Stomach smooth muscle (tissue), 2 donors: ENCODE data around the gene STX8.

Experiments
- H3K27ac ChIP-seq: one replicate; pipeline ENCODE4 v1.7.0; 2013; ENCODE audit warnings: mild to moderate bottlenecking, low read length, inconsistent platforms
- H3K27me3 ChIP-seq, 2 donors: one replicate each; pipeline ENCODE4 v1.7.0; 2013; ENCODE audit warnings: low read length in 2 of 2; ENCODE audit not compliant: insufficient read depth in 2 of 2, control insufficient read depth in 1 of 2
- H3K36me3 ChIP-seq, 2 donors: one replicate each; pipeline ENCODE4 v1.7.0; 2013; ENCODE audit warnings: low read length in 2 of 2; ENCODE audit not compliant: control insufficient read depth in 2 of 2, insufficient read depth in 2 of 2
- H3K4me1 ChIP-seq: one replicate; pipeline ENCODE4 v1.7.0; 2013; ENCODE audit warnings: low read length; ENCODE audit not compliant: control insufficient read depth, insufficient read depth
- H3K4me3 ChIP-seq, 2 donors: one replicate each; pipeline ENCODE4 v1.7.0; 2013; ENCODE audit warnings: low read length in 2 of 2
- H3K9ac ChIP-seq, 2 donors: one replicate each; pipeline ENCODE4 v1.7.0; 2013; ENCODE audit warnings: low read length in 2 of 2, mild to moderate bottlenecking in 1 of 2
- H3K9me3 ChIP-seq, 2 donors: one replicate each; pipeline ENCODE4 v1.7.0; 2013; ENCODE audit warnings: low read length in 2 of 2; ENCODE audit not compliant: control insufficient read depth in 2 of 2
- donor health status: healthy.
- donor health status: Pancreatic carcinoma.

The STX8 gene

DNA sequence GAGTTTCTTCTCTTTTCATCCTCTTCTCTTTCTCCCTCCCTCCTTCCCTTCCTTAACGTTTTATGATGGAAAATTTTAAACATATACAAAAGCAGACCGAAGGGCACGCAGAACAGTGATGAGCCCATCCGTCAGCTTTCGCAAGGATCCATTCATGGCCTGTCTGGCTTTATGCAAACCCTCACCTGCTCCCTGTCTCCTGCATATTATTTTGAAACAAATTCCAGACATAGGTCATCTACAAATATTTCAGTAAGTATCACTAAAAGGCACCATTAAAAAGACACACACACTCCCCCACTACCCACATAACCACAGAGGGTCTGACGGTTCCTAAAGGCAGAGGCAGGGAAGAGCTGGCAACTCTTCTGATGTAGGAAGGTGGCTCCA is 319.3 kb downstream of the STX8 start:
- Histone ChIP-seq H3K9me3 (no peaks in the 10 kb centered on the region), H3K4me3 (no peak overlapping the region), H3K4me1 (peaks cover 6% of the 10 kb centered on the region), H3K27me3 (no peaks in the 10 kb centered on the region), H3K9ac (no peak overlapping the region), H3K27ac (no peak overlapping the region), H3K36me3 (no peaks in the 10 kb centered on the region)

DNA sequence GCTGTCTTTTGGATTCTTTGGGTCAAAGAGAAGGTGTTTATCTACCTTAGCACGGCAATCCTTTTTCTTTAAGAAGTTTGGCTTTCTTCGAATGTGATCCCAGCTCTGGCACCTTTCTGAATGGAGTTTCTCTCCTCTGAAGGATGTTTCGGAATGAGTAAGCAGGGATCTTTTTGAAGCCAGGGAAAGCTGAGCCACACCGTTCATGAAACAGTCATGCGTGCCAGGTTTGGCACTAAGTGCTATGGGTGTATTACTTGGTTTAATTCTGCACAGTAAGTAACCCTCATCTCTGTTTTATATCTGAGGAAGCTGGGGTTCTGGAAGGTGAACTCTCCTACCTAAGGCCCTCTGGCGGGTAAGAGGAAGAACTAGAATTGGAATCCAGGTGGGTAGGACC is 319.8 kb downstream of the STX8 start:
- Histone ChIP-seq H3K9me3 (no peaks in the 10 kb centered on the region), H3K4me3 (no peak overlapping the region), H3K9ac (no peak overlapping the region), H3K27ac (no peak overlapping the region), H3K4me1 (peaks cover 6% of the 10 kb centered on the region), H3K36me3 (no peaks in the 10 kb centered on the region), H3K27me3 (no peaks in the 10 kb centered on the region)

- Histone ChIP-seq H3K36me3 (no peaks in the 10 kb centered on the region), H3K4me1 (peaks cover 6% of the 10 kb centered on the region), H3K9ac (no peak overlapping the region), H3K27me3 (no peaks in the 10 kb centered on the region), H3K9me3 (no peaks in the 10 kb centered on the region), H3K4me3 (no peak overlapping the region), H3K27ac (no peak overlapping the region)
Measured at GRCh38 chr17:9254841-9255240, 320.8 kb downstream of the STX8 start.

GRCh38 chr17:9253308-9253707 is 322.3 kb downstream of the STX8 start:
- H3K9ac ChIP-seq = no peak overlapping the region
- no peaks in the 10 kb centered on the region for H3K36me3 ChIP-seq
- H3K4me3 ChIP-seq = no peak overlapping the region
- no peaks in the 10 kb centered on the region for H3K27me3 ChIP-seq
- H3K27ac ChIP-seq = no peak overlapping the region
- H3K4me1 ChIP-seq = peaks cover 6% of the 10 kb centered on the region
- no peaks in the 10 kb centered on the region for H3K9me3 ChIP-seq

- H3K27ac ChIP-seq = no peak overlapping the region
- H3K4me3 ChIP-seq = no peak overlapping the region
- peaks cover 9% of the 10 kb centered on the region for H3K4me1 ChIP-seq
- no peaks in the 10 kb centered on the region for H3K27me3 ChIP-seq
- peaks cover 0 to 2% of the 10 kb centered on the region in 2 donors for H3K36me3 ChIP-seq
- no peaks in the 10 kb centered on the region for H3K9me3 ChIP-seq
- no peak overlapping the region for H3K9ac ChIP-seq
Measured at GRCh38 chr17:9251273-9251672, 324.3 kb downstream of the STX8 start.

DNA sequence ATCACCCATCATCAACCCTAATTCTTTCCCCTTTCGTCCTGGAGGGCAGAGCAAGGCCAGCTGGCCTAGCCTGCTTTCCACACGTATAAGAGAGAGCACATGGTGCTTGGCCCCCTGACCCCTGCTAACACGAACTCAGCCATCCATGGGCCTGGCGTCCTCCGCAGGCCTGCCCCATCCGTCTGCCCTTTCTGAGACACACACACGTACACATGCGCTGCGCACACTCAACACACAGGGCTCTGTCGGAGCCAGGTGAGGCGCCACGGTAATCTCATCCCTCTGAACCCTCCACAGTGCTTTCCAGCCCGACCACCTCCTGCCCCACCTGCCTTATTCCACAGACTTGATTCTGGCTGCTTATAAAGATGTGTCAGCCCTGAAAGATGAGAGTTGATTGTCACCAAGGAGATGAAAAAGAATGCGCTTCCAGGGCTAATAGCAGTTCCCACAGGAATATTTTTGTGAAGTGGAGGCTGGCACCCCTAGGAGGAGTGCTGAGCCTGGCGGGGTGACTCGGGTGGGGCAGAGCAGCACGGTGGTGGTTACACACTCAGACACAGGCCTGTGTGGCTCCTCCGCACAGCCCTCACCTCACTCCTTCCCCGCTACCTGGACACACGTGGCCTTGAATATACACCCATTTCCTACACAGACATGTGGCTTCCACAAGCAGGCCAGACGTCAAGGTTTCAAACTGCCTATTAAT is 326.2 kb downstream of the STX8 start:
- Histone ChIP-seq H3K36me3 (peaks cover 0 to 2% of the 10 kb centered on the region in 2 donors), H3K4me1 (peaks cover 28% of the 10 kb centered on the region), H3K27ac (no peak overlapping the region), H3K9me3 (no peaks in the 10 kb centered on the region), H3K27me3 (no peaks in the 10 kb centered on the region), H3K9ac (no peak overlapping the region), H3K4me3 (no peak overlapping the region)

DNA sequence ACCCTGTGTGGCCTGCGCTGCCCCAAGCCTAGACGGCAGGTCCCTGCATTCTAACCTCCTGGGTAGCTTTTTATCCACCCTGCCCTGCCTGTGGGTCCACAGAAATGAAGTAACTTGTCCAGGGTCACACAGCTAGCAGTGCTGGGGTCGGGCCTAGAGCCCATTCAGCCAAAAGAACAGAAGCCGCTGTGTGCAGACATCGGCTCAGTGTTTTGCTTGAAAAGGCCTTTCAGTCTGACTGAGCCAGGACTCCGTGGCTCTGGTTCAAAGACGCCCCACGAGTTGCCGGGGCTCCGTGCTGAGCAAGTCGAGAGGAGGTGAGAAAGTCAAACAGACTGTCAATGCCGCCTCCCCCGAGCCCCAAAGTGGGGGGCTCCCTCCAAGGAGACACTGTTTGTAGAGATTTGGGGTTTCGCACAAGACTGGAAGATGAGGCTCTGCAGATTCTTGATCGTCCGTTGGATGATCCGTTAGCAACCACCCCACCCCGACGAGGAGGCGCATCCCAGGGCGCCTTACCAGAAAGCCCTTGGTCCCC is 328.1 kb downstream of the STX8 start:
- Histone ChIP-seq H3K4me3 (no peak overlapping the region), H3K27ac (peak overlapping the region; percentile 62), H3K4me1 (peaks cover 46% of the 10 kb centered on the region), H3K9ac (no peak overlapping the region), H3K36me3 (peaks cover 0 to 2% of the 10 kb centered on the region in 2 donors), H3K9me3 (no peaks in the 10 kb centered on the region), H3K27me3 (no peaks in the 10 kb centered on the region)

DNA sequence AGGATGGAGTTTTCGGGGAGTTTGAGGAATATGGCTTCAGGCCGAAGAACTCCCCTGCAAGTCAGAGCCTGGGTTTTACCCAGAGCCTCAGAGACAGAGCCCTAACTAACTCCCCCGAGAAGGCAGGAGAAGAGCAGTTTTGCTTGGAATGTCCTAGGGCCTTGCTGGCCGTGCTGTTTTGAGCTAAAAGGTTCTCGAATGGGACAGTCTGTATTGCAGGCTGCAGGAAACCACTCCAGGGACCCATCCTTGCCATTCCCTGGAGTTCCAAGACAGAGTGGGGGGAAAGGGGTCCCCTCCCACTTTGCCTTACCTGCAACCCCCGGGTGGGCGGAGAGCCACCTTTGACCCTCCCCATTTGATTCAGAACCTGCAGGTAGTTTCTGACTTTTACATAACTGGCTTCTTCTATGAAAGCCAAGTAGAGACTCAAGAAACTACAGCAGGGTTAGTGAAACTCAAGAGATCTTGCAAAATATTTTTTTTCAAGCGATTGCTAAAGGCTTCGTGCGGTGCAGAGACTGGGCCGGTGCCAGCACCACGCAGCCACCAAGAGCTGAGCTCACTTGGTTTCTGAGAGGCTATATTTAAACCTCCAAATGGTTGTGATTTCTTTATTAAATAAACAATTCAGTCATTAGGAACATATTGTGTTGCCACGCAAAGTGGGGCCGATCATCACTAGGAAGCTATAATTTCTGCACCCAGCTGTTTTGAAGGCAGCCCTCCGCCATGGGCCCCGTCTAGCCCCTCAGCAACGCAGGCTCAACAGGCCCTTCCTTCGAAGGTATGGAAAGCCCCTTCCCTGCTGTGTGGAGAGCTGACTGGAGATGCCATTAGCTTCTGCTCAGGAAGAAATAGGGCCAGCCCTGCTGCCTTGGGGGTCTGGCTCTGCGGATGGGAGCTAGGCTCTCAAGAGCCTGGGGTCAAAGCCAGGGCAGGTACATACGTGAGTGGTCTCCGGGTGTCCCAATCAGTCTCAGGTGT is 331.3 kb downstream of the STX8 start:
- Histone ChIP-seq H3K27ac (peak overlapping the region; percentile 80), H3K9me3 (no peaks in the 10 kb centered on the region), H3K4me1 (peaks cover 73% of the 10 kb centered on the region), H3K36me3 (peaks cover 0 to 2% of the 10 kb centered on the region in 2 donors), H3K27me3 (no peaks in the 10 kb centered on the region), H3K4me3 (peak overlapping the region; percentile 24 to 40), H3K9ac (peak overlapping the region; percentile 21 to 22)

DNA sequence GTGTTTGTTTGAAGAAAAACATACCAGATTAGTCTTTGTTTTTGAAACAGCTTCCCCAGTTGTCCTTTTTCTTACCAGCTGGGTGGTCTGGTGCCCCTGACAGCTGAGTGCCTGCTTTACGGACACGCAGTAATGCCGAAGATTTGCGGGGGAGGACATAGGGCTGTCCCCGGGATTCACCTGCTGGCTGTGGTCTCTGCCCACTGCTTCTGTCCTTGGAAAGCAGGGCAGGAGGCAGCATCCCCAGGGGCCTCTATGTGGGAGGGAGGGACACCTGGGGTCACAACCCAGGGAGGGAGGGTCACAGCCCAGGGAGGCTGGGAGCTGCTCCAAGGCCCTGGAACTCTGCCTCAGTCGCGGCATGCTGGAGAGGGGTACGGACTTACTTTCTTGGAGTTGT is 332.6 kb downstream of the STX8 start:
- peaks cover 85% of the 10 kb centered on the region for H3K4me1 ChIP-seq
- H3K36me3 ChIP-seq = peaks cover 0 to 2% of the 10 kb centered on the region in 2 donors
- peak overlapping the region; percentile 99 for H3K27ac ChIP-seq
- no peaks in the 10 kb centered on the region for H3K9me3 ChIP-seq
- no peaks in the 10 kb centered on the region for H3K27me3 ChIP-seq
- no peak overlapping the region for H3K9ac ChIP-seq
- no peak overlapping the region for H3K4me3 ChIP-seq

DNA sequence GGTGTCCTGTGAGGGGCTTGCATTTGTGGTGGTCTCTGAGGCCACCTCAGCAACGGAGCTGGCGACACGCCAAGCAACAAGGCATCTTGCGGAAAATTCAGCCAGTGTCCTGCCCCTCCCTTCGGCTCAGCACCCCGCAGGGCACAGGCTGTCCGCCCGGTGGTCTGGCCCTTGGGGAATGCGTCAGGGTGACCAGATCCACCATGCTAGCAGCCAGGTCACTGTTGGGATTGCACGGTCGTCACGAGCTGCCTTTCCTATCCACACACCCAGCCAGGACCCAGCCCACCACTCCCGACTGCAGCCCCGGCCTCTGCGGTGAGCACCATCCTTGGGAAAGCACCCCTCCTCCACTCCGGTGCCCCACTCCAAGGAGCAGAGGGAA is 333.1 kb downstream of the STX8 start:
- Histone ChIP-seq H3K27ac (peak overlapping the region; percentile 99), H3K4me3 (no peak overlapping the region), H3K36me3 (no peaks in the 10 kb centered on the region), H3K27me3 (no peaks in the 10 kb centered on the region), H3K9ac (no peak overlapping the region), H3K4me1 (peaks cover 89% of the 10 kb centered on the region), H3K9me3 (no peaks in the 10 kb centered on the region)
